Rectal smooth muscle tissue (tissue), 1 donor: ENCODE measurements around the gene FBXO39.
"Not testable (repeated sequence)": the region's sequence is repeated elsewhere in the genome, so short reads cannot be mapped to it uniquely, and the experiment has no call there.

Experiments used
- H3K27ac ChIP-seq: one replicate; pipeline ENCODE4 v1.7.0; 2013; ENCODE audit warnings: low read depth, low read length, inconsistent platforms
- H3K27me3 ChIP-seq: one replicate; pipeline ENCODE4 v1.7.0; 2013; ENCODE audit warnings: low read length; ENCODE audit not compliant: control insufficient read depth, insufficient read depth
- H3K36me3 ChIP-seq: one replicate; pipeline ENCODE4 v1.7.0; 2013; ENCODE audit warnings: low read length; ENCODE audit not compliant: control insufficient read depth, insufficient read depth
- H3K4me1 ChIP-seq: one replicate; pipeline ENCODE4 v1.7.0; 2013; ENCODE audit warnings: low read length; ENCODE audit not compliant: control insufficient read depth, insufficient read depth
- H3K4me3 ChIP-seq: one replicate; pipeline ENCODE4 v1.7.0; 2013; ENCODE audit warnings: low read length
- H3K9ac ChIP-seq: one replicate; pipeline ENCODE4 v1.7.0; 2013; ENCODE audit warnings: low read length

The FBXO39 gene

GRCh38 chr17:6761779-6762178 is 14.2 kb upstream of the FBXO39 start:
- Histone ChIP-seq H3K4me1 (no peaks in the 10 kb centered on the region), H3K27ac (no peak overlapping the region), H3K9ac (no peak overlapping the region), H3K36me3 (peaks cover 43% of the 10 kb centered on the region), H3K4me3 (no peak overlapping the region), H3K27me3 (no peaks in the 10 kb centered on the region)

- no peak overlapping the region for H3K9ac ChIP-seq
- H3K4me1 ChIP-seq: no peaks in the 10 kb centered on the region
- no peak overlapping the region for H3K27ac ChIP-seq
- H3K4me3 ChIP-seq: no peak overlapping the region
- no peaks in the 10 kb centered on the region for H3K27me3 ChIP-seq
- peaks cover 65% of the 10 kb centered on the region for H3K36me3 ChIP-seq
Observed at GRCh38 chr17:6768447-6768846, 7.6 kb upstream of the FBXO39 start.

- Histone ChIP-seq H3K4me1 (no peaks in the 10 kb centered on the region), H3K9ac (no peak overlapping the region), H3K27ac (no peak overlapping the region), H3K27me3 (no peaks in the 10 kb centered on the region), H3K36me3 (peaks cover 47% of the 10 kb centered on the region), H3K4me3 (no peak overlapping the region)
Observed at GRCh38 chr17:6772016-6772415, 4.0 kb upstream of the FBXO39 start.

GRCh38 chr17:6774906-6775305 is 1.1 kb upstream of the FBXO39 start:
- H3K9ac ChIP-seq, H3K27me3 ChIP-seq, H3K4me1 ChIP-seq, H3K4me3 ChIP-seq, H3K27ac ChIP-seq: not testable (repeated sequence)
- peaks cover 25% of the 10 kb centered on the region for H3K36me3 ChIP-seq

GRCh38 chr17:6779411-6779810 is 3.4 kb downstream of the FBXO39 start:
- no peak overlapping the region for H3K9ac ChIP-seq
- no peak overlapping the region for H3K4me3 ChIP-seq
- no peaks in the 10 kb centered on the region for H3K27me3 ChIP-seq
- H3K4me1 ChIP-seq: no peaks in the 10 kb centered on the region
- H3K36me3 ChIP-seq: no peaks in the 10 kb centered on the region
- no peak overlapping the region for H3K27ac ChIP-seq

- no peaks in the 10 kb centered on the region for H3K27me3 ChIP-seq
- no peak overlapping the region for H3K27ac ChIP-seq
- no peak overlapping the region for H3K9ac ChIP-seq
- H3K4me3 ChIP-seq: no peak overlapping the region
- no peaks in the 10 kb centered on the region for H3K4me1 ChIP-seq
- H3K36me3 ChIP-seq: no peaks in the 10 kb centered on the region
Observed at GRCh38 chr17:6780001-6780400, 4.0 kb downstream of the FBXO39 start.

GRCh38 chr17:6780886-6781285 is 4.9 kb downstream of the FBXO39 start:
- Histone ChIP-seq H3K9ac (no peak overlapping the region), H3K27me3 (no peaks in the 10 kb centered on the region), H3K4me3 (no peak overlapping the region), H3K36me3 (no peaks in the 10 kb centered on the region), H3K27ac (no peak overlapping the region), H3K4me1 (no peaks in the 10 kb centered on the region)

- no peaks in the 10 kb centered on the region for H3K4me1 ChIP-seq
- H3K4me3 ChIP-seq: no peak overlapping the region
- no peaks in the 10 kb centered on the region for H3K27me3 ChIP-seq
- H3K9ac ChIP-seq: no peak overlapping the region
- no peak overlapping the region for H3K27ac ChIP-seq
- H3K36me3 ChIP-seq: no peaks in the 10 kb centered on the region
Observed at GRCh38 chr17:6782244-6782643, 6.2 kb downstream of the FBXO39 start.

- no peak overlapping the region for H3K27ac ChIP-seq
- no peak overlapping the region for H3K9ac ChIP-seq
- H3K36me3 ChIP-seq: no peaks in the 10 kb centered on the region
- H3K27me3 ChIP-seq: no peaks in the 10 kb centered on the region
- no peaks in the 10 kb centered on the region for H3K4me1 ChIP-seq
- no peak overlapping the region for H3K4me3 ChIP-seq
Observed at GRCh38 chr17:6786618-6787017, 10.6 kb downstream of the FBXO39 start.

GRCh38 chr17:6787081-6787693 is 11.2 kb downstream of the FBXO39 start:
- Histone ChIP-seq H3K9ac (no peak overlapping the region), H3K27ac (no peak overlapping the region), H3K36me3 (no peaks in the 10 kb centered on the region), H3K27me3 (no peaks in the 10 kb centered on the region), H3K4me3 (no peak overlapping the region), H3K4me1 (no peaks in the 10 kb centered on the region)

- Histone ChIP-seq H3K27ac (no peak overlapping the region), H3K4me3 (no peak overlapping the region)
Observed at GRCh38 chr17:6789146-6789545, 13.1 kb downstream of the FBXO39 start.

GRCh38 chr17:6793748-6794493 is 17.9 kb downstream of the FBXO39 start:
- Histone ChIP-seq H3K36me3 (no peaks in the 10 kb centered on the region), H3K4me3 (no peak overlapping the region), H3K9ac (no peak overlapping the region), H3K27ac (no peak overlapping the region), H3K27me3 (no peaks in the 10 kb centered on the region), H3K4me1 (no peaks in the 10 kb centered on the region)

More at GRCh38 chr17:6789146-6789545, 13.1 kb downstream of the FBXO39 start:
- Histone ChIP-seq H3K4me1 (no peaks in the 10 kb centered on the region), H3K9ac (no peak overlapping the region), H3K36me3 (no peaks in the 10 kb centered on the region), H3K27me3 (no peaks in the 10 kb centered on the region)
